HS-27A (cell line): Measurements from ENCODE around the gene AKR1C8.
"Not testable (repeated sequence)": the region's sequence is repeated elsewhere in the genome, so short reads cannot be mapped to it uniquely, and the experiment has no call there.

ENCODE experiments used
- DNase-seq: peaks from one replicate; pipeline ENCODE4 v3.0.0-alpha.2; 2012; ENCODE audit warnings: low read depth, missing footprints

The AKR1C8 gene

GRCh38 chr10:5168897-5169420 lies 16.0 kb downstream of the AKR1C8 start:
- no peak for DNase-seq

GRCh38 chr10:5165738-5166137 lies 19.2 kb downstream of the AKR1C8 start:
- DNase-seq: no peak

- DNase-seq: no peak
These were observed 21.5 kb downstream of the AKR1C8 start for GRCh38 chr10:5163487-5163886.

GRCh38 chr10:5159126-5159525 lies 25.8 kb downstream of the AKR1C8 start:
- no peak for DNase-seq

GRCh38 chr10:5157501-5157900 lies 27.4 kb downstream of the AKR1C8 start:
- no peak for DNase-seq

GRCh38 chr10:5155951-5156350 lies 29.0 kb downstream of the AKR1C8 start:
- DNase-seq: no peak

- no peak for DNase-seq
These were observed 33.9 kb downstream of the AKR1C8 start for GRCh38 chr10:5151076-5151475.

- DNase-seq: no peak
These were observed 36.3 kb downstream of the AKR1C8 start for GRCh38 chr10:5148678-5149032.

- DNase-seq: no peak
These were observed 36.8 kb downstream of the AKR1C8 start for GRCh38 chr10:5147981-5148677.

GRCh38 chr10:5147255-5147980 lies 37.5 kb downstream of the AKR1C8 start:
- no peak for DNase-seq

- DNase-seq: no peak
These were observed 38.1 kb downstream of the AKR1C8 start for GRCh38 chr10:5146920-5147254.

- no peak for DNase-seq
These were observed 41.8 kb downstream of the AKR1C8 start for GRCh38 chr10:5143137-5143536.

GRCh38 chr10:5142199-5142598 lies 42.8 kb downstream of the AKR1C8 start:
- no peak for DNase-seq

GRCh38 chr10:5137699-5138098 lies 47.3 kb downstream of the AKR1C8 start:
- not testable (repeated sequence) for DNase-seq

GRCh38 chr10:5136468-5137087 lies 48.4 kb downstream of the AKR1C8 start:
- no peak for DNase-seq

- no peak for DNase-seq
These were observed 49.4 kb downstream of the AKR1C8 start for GRCh38 chr10:5135581-5135980.

- no peak for DNase-seq
These were observed 59.5 kb downstream of the AKR1C8 start for GRCh38 chr10:5125315-5126044.

GRCh38 chr10:5123886-5124285 lies 61.1 kb downstream of the AKR1C8 start:
- DNase-seq: no peak

- DNase-seq: not testable (repeated sequence)
These were observed 65.0 kb downstream of the AKR1C8 start for GRCh38 chr10:5119997-5120396.

- DNase-seq: no peak
These were observed 67.9 kb downstream of the AKR1C8 start for GRCh38 chr10:5117026-5117425.

GRCh38 chr10:5116621-5117020 lies 68.3 kb downstream of the AKR1C8 start:
- no peak for DNase-seq

GRCh38 chr10:5109861-5110260 lies 75.1 kb downstream of the AKR1C8 start:
- not testable (repeated sequence) for DNase-seq
